Measurements from ENCODE around the gene WDR6. TPM values are rescaled to one million over a fixed set of nuclear protein-coding genes. Genes with fewer than 3 reads are reported as not detected.

WDR6 gene
- total and polyA plus RNA-seq, 12 donors: 70.4 to 126 (median 77.9) TPM

DNA sequence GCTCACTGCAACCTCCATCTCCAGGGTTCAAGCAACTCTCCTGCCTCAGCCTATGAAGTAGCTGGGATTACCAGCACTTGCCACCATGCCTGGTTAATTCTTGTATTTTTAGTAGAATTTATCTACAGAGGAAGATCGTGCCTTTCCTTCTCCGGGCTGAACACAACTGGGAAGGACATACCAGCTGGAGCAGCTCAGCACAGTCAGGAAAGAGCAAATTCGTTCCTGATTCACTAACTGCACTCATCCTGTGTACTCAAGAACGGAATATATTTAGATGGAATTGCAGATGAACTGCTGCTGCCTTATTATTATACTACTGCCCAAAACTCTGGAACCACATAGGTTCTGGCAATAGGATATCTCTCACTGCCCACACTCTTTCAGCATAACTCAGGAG lies 44.3 kb upstream of the WDR6 start:
- intact Hi-C loops (cut with DNase I): no loop called here

DNA sequence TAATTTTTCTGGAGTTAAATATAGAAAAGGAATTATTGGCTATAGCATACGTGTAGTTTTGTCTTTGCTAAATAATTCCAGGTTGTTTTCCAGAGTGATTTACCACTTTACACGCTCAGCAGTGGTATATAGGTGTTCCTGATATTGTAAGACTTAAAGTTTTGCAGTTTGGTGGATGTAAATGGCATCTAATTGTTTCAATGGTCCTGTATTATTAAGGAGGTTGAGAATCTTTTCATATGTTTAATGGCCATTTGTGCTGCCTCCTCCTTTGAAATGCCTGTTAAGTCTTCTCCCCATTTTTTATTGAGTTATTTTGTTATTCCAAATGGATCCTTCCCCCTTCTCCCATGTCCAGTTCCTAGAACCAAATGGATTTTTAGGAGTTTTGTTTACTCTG lies 43.6 kb upstream of the WDR6 start:
- TF ChIP-seq, protein P1, sequence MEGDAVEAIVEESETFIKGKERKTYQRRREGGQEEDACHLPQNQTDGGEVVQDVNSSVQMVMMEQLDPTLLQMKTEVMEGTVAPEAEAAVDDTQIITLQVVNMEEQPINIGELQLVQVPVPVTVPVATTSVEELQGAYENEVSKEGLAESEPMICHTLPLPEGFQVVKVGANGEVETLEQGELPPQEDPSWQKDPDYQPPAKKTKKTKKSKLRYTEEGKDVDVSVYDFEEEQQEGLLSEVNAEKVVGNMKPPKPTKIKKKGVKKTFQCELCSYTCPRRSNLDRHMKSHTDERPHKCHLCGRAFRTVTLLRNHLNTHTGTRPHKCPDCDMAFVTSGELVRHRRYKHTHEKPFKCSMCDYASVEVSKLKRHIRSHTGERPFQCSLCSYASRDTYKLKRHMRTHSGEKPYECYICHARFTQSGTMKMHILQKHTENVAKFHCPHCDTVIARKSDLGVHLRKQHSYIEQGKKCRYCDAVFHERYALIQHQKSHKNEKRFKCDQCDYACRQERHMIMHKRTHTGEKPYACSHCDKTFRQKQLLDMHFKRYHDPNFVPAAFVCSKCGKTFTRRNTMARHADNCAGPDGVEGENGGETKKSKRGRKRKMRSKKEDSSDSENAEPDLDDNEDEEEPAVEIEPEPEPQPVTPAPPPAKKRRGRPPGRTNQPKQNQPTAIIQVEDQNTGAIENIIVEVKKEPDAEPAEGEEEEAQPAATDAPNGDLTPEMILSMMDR (IDR thresholded peaks at IDR 0.05): no peak
- 74 to 81% methylated on average over 2 of the region's 2 CpGs for WGBS, 2 donors
- no peak overlapping the region for H3K27ac ChIP-seq
- H3K27me3 ChIP-seq: no peaks in the 10 kb centered on the region
- ATAC-seq: no peak
- no peak overlapping the region for H3K4me3 ChIP-seq
- H3K9me3 ChIP-seq: no peaks in the 10 kb centered on the region
- H3K4me1 ChIP-seq: no peaks in the 10 kb centered on the region
- peaks cover 0 to 87% (median 51%) of the 10 kb centered on the region in 9 donors for H3K36me3 ChIP-seq
- no peak for DNase-seq
- intact Hi-C loops (cut with DNase I): no loop called here

More for the DNA sequence above, 44.3 kb upstream of the WDR6 start:
- H3K4me1 ChIP-seq: no peaks in the 10 kb centered on the region
- DNase-seq (no peak), ATAC-seq (no peak)
- no peak overlapping the region for H3K27ac ChIP-seq
- H3K9me3 ChIP-seq: no peaks in the 10 kb centered on the region
- WGBS, 2 donors: 64 to 75% methylated on average over 4 of the region's 4 CpGs
- no peak overlapping the region for H3K4me3 ChIP-seq
- TF ChIP-seq, protein P1 (IDR thresholded peaks at IDR 0.05): no peak
- no peaks in the 10 kb centered on the region for H3K27me3 ChIP-seq
- H3K36me3 ChIP-seq: peaks cover 0 to 87% (median 52%) of the 10 kb centered on the region in 9 donors

DNA sequence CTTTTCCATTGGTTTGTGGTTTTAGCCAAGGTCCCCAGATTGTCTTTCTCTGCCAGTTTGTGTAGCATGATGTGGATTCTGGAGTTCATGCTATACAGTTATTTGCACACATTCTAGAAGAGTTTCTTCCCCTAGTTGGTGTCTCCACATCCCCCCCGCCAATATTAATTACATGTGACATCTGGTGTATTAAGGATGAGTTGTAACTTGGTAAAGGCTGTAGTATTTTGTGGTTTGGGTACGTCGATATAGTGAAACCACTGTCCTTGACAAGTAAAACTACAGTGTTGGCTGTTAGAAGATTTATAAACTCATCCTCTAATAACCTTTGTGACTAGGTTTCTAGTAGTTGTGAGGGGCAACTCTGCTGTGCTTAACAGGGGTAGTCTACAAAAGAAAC lies 40.8 kb upstream of the WDR6 start:
- H3K36me3 ChIP-seq: peaks cover under 1 to 100% (median 70%) of the 10 kb centered on the region in 9 donors
- no peaks in the 10 kb centered on the region for H3K4me1 ChIP-seq
- H3K27me3 ChIP-seq: no peaks in the 10 kb centered on the region
- no peak for DNase-seq
- H3K9me3 ChIP-seq: no peaks in the 10 kb centered on the region
- intact Hi-C loops (cut with DNase I): no loop called here
- 92 to 93% methylated on average over 3 of the region's 3 CpGs for WGBS, 2 donors
- H3K27ac ChIP-seq: no peak overlapping the region
- ATAC-seq: no peak
- TF ChIP-seq, protein P1 (IDR thresholded peaks at IDR 0.05): no peak
- H3K4me3 ChIP-seq: no peak overlapping the region

DNA sequence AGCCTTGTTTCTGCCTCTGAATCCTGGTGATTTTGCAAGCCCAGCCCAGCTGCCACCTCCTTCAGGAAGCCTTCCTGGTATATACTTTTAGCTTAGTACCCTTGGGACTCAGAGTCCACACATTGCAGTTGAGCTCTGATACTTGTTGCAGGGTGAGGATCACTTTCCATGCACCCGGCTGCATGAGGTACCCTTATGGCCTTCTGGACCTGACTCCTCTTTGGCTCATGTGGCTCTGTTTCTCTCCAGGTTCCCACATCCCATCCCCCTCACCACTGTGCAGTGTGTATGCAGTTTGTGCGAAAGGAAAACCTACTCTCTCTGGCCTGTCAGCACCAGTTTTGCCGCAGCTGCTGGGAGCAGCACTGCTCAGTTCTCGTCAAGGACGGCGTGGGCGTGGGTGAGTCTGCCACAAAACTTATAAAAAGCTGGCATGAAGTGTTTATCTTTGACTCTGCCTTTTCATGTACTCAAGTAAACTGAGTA lies 40.3 kb upstream of the WDR6 start:
- H3K4me1 ChIP-seq: no peaks in the 10 kb centered on the region
- no peaks in the 10 kb centered on the region for H3K27me3 ChIP-seq
- no peak overlapping the region for H3K4me3 ChIP-seq
- TF ChIP-seq, protein P1 (IDR thresholded peaks at IDR 0.05): no peak
- H3K27ac ChIP-seq: no peak overlapping the region
- H3K36me3 ChIP-seq: peaks cover 6 to 100% (median 71%) of the 10 kb centered on the region in 9 donors
- no peak for DNase-seq
- 71 to 80% methylated on average over 7 of the region's 7 CpGs for WGBS, 2 donors
- intact Hi-C loops (cut with DNase I): no loop called here
- ATAC-seq: peak in 4 of 8 donors; percentile 35 to 63 (median 52)
- H3K9me3 ChIP-seq: no peaks in the 10 kb centered on the region

Measured in heart right ventricle (tissue), 16 donors.